HepG2 (cell line): Measurements from ENCODE around the gene MAVS. TPM values are rescaled to one million over a fixed set of nuclear protein-coding genes. Genes with fewer than 3 reads are reported as not detected.
A peak's percentile ranks its signal among the peaks of the same experiment; 100 is the strongest.

Experiments
- BRCA1 ChIP-seq: sonication (generic); formaldehyde crosslinking; IDR thresholded peaks from 2 replicates; pipeline ENCODE4 v1.4.0; 2020; ENCODE audit warnings: missing genetic modification reagents
- EEA1 ChIP-seq: sonication (generic); formaldehyde crosslinking; IDR thresholded peaks from 2 replicates; pipeline ENCODE4 v1.5.1; 2020; ENCODE audit warnings: mild to moderate bottlenecking, missing genetic modification reagents, borderline replicate concordance
- ELF1 ChIP-seq: sonication (generic); formaldehyde crosslinking; IDR thresholded peaks from 2 replicates; pipeline ENCODE4 v1.4.0; 2020; ENCODE audit warnings: missing genetic modification reagents
- ELF4 ChIP-seq: sonication (generic); formaldehyde crosslinking; IDR thresholded peaks from 2 replicates; pipeline ENCODE4 v1.5.0; 2020; ENCODE audit warnings: missing genetic modification reagents, mild to moderate bottlenecking, moderate library complexity, borderline replicate concordance
- KLF12 ChIP-seq: sonication (generic); formaldehyde crosslinking; IDR thresholded peaks from 2 replicates; pipeline ENCODE4 v1.4.0; 2020; ENCODE audit warnings: missing genetic modification reagents, borderline replicate concordance
- NCOA5 ChIP-seq: sonication (generic); formaldehyde crosslinking; IDR thresholded peaks from 2 replicates; pipeline ENCODE4 v1.4.0; 2020; ENCODE audit warnings: missing genetic modification reagents
- TBX3 ChIP-seq: fragments of 450-650 bp; IDR thresholded peaks from 2 replicates; pipeline ENCODE4 v1.6.1; 2017; ENCODE audit warnings: antibody characterized with exemption, mild to moderate bottlenecking, inconsistent platforms, borderline replicate concordance
- THYN1 ChIP-seq: sonication (generic); formaldehyde crosslinking; IDR thresholded peaks from 2 replicates; pipeline ENCODE4 v1.8.1; 2023; ENCODE audit warnings: low read depth, mild to moderate bottlenecking, moderate library complexity, missing genetic modification reagents, borderline replicate concordance
- ZNF34 ChIP-seq: sonication (generic); formaldehyde crosslinking; IDR thresholded peaks from 2 replicates; pipeline ENCODE4 v1.4.0; 2020; ENCODE audit warnings: mild to moderate bottlenecking, missing genetic modification reagents, borderline replicate concordance
- ZNF503 ChIP-seq: sonication (generic); formaldehyde crosslinking; IDR thresholded peaks from 2 replicates; pipeline ENCODE4 v1.4.0; 2020; ENCODE audit warnings: missing genetic modification reagents
- ZNF556 ChIP-seq: sonication (generic); formaldehyde crosslinking; IDR thresholded peaks from 2 replicates; pipeline ENCODE4 v1.4.0; 2020; ENCODE audit warnings: mild to moderate bottlenecking, missing genetic modification reagents, borderline replicate concordance
- polyA plus RNA-seq, 8 experiments: library from polyadenylated mRNA; depleted of rRNA in 3 of 8; stranded (reverse) in 7 of 8; unstranded in 1 of 8; fragments of >200 nt; fragmentation: Illumina TruSeq in 4 of 8; extraction: Trizol in 4 of 8; gene quantifications; 2 replicates each; pipeline versions ENCODE4 v1.2.1 to v1.2.3, GENCODE V29; 2011 to 2016; ENCODE audit warnings: low read depth in 4 of 8, missing spikeins in 1 of 8, mixed read lengths in 1 of 8; ENCODE audit not compliant: insufficient read depth in 1 of 8
- total RNA-seq, 5 experiments: library from RNA; depleted of rRNA; stranded (reverse); fragments of >200 nt; fragmentation: Illumina TruSeq; extraction: Trizol; gene quantifications; 2 replicates each; pipeline ENCODE4 v1.2.3, GENCODE V29; 2016; ENCODE audit warnings: low read depth in 1 of 5
- TF ChIP-seq, protein P1 (sequence below): sonication (generic); formaldehyde crosslinking; IDR thresholded peaks from 2 replicates; pipeline ENCODE4 v1.4.0; 2020; ENCODE audit warnings: mild to moderate bottlenecking, missing genetic modification reagents
- TF ChIP-seq, protein P2 (sequence below): sonication (generic); formaldehyde crosslinking; IDR thresholded peaks from 2 replicates; pipeline ENCODE4 v1.5.1; 2020; ENCODE audit warnings: mild to moderate bottlenecking, missing genetic modification reagents, moderate library complexity

MAVS gene
- total and polyA plus RNA-seq, 2 of the 13 experiments (the other 11 are each of a cell fraction or from before 2014, with no cell fraction given): 27.3 to 36.6 TPM

DNA sequence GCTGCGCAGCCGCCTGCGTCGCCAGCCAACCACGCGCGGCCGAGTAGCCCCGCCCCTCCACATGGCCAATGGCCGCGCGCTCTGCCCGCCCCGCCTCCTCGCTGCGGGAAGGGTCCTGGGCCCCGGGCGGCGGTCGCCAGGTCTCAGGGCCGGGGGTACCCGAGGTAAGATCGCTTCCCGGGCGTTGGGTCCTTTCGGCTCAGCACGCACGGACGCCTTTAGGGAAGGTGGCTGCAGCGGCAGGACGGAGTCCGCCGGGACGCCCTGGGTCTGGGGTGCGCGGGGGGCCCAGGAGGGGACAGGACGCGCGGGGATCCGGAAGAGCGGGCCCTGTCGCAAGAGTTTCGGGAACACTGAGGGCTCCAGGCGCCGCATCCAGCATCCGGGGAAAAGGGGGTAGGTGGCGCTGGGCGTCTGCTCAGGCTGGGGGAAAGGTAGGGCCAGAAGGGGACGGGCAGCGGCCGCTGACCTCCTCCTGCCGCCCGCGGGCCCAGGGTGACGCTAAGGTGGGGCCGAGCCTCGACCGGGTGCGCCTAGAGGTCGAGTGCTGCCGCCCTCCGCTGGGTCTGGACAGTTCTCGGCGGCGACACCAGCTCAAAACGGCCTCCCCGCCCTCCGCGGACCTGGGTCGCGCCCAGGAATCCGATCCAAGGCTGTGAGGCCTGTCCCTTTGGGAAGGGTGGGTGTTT, at the start of gene MAVS (continued):
- TF ChIP-seq, protein P1, sequence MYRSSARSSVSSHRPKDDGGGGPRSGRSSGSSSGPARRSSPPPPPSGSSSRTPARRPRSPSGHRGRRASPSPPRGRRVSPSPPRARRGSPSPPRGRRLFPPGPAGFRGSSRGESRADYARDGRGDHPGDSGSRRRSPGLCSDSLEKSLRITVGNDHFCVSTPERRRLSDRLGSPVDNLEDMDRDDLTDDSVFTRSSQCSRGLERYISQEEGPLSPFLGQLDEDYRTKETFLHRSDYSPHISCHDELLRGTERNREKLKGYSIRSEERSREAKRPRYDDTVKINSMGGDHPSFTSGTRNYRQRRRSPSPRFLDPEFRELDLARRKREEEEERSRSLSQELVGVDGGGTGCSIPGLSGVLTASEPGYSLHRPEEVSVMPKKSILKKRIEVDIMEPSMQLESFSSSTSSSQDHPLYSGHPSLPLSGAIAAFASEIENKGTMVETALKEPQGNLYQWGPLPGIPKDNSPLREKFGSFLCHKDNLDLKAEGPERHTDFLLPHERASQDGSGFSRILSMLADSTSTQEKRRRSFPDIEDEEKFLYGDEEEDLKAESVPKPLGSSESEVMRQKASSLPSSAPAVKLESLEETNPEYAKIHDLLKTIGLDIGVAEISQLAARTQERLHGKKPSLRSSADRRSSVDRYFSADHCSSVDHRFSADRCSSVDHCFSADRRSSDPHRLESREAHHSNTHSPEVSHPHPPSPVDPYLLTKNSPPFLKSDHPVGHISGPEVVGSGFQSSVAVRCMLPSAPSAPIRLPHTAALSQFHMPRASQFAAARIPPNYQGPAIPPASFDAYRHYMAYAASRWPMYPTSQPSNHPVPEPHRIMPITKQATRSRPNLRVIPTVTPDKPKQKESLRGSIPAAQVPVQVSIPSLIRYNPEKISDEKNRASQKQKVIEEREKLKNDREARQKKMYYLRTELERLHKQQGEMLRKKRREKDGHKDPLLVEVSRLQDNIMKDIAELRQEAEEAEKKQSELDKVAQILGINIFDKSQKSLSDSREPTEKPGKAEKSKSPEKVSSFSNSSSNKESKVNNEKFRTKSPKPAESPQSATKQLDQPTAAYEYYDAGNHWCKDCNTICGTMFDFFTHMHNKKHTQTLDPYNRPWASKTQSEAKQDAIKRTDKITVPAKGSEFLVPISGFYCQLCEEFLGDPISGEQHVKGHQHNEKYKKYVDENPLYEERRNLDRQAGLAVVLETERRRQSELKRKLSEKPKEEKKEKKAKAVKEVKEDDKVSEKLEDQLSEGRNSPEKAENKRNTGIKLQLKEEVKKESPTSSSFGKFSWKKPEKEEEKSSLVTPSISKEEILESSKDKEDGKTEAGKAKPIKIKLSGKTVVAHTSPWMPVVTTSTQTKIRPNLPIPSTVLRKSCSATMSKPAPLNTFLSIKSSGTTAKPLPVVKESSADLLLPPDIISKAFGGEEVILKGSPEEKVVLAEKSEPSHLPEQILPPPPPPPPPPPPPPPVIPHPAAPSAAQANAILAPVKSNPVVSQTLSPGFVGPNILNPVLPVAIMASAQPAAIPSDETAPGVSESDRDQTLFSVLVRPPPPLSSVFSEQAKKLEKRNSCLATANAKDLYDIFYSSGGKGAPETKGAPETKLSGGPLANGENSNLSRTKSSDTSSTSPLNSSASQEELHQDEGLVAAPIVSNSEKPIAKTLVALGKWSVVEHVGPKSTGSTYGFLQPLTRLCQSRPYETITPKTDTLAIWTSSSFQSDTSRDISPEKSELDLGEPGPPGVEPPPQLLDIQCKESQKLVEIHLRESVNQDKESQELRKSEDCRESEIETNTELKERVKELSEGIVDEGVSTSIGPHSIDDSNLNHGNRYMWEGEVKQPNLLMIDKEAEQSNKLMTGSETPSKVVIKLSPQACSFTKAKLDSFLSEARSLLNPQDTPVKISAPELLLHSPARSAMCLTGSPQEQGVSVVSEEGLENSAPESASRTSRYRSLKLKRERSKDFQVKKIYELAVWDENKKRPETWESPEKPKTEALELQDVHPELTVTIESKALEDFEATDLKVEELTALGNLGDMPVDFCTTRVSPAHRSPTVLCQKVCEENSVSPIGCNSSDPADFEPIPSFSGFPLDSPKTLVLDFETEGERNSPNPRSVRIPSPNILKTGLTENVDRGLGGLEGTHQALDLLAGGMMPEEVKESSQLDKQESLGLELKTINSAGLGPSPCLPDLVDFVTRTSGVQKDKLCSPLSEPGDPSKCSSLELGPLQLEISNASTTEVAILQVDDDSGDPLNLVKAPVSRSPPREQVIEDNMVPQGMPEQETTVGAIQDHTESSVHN (CRISPR knock-in tag): peak; percentile 8; the same call in 1 of the 2 replicates
- TF ChIP-seq ELF4 (CRISPR knock-in tag) (peak; percentile 88; the same call in 1 of the 2 replicates), KLF12 (CRISPR knock-in tag) (no peak; the same call in none of the 2 replicates), BRCA1 (CRISPR knock-in tag) (0 out of 2 replicates have a peak, but pooled peaks have one; percentile 14), ZNF34 (peak; percentile 30; the same call in 1 of the 2 replicates), ZNF556 (0 out of 2 replicates have a peak, but pooled peaks have one; percentile 25), ZNF503 (CRISPR knock-in tag) (peak; percentile 83), THYN1 (CRISPR knock-in tag) (0 out of 2 replicates have a peak, but pooled peaks have one; percentile 57), ELF1 (CRISPR knock-in tag) (peak; percentile 68), EEA1 (CRISPR knock-in tag) (peak; percentile 99), TBX3 (0 out of 2 replicates have a peak, but pooled peaks have one; percentile 31), NCOA5 (CRISPR knock-in tag) (0 out of 2 replicates have a peak, but pooled peaks have one; percentile 37)
- TF ChIP-seq, protein P2, sequence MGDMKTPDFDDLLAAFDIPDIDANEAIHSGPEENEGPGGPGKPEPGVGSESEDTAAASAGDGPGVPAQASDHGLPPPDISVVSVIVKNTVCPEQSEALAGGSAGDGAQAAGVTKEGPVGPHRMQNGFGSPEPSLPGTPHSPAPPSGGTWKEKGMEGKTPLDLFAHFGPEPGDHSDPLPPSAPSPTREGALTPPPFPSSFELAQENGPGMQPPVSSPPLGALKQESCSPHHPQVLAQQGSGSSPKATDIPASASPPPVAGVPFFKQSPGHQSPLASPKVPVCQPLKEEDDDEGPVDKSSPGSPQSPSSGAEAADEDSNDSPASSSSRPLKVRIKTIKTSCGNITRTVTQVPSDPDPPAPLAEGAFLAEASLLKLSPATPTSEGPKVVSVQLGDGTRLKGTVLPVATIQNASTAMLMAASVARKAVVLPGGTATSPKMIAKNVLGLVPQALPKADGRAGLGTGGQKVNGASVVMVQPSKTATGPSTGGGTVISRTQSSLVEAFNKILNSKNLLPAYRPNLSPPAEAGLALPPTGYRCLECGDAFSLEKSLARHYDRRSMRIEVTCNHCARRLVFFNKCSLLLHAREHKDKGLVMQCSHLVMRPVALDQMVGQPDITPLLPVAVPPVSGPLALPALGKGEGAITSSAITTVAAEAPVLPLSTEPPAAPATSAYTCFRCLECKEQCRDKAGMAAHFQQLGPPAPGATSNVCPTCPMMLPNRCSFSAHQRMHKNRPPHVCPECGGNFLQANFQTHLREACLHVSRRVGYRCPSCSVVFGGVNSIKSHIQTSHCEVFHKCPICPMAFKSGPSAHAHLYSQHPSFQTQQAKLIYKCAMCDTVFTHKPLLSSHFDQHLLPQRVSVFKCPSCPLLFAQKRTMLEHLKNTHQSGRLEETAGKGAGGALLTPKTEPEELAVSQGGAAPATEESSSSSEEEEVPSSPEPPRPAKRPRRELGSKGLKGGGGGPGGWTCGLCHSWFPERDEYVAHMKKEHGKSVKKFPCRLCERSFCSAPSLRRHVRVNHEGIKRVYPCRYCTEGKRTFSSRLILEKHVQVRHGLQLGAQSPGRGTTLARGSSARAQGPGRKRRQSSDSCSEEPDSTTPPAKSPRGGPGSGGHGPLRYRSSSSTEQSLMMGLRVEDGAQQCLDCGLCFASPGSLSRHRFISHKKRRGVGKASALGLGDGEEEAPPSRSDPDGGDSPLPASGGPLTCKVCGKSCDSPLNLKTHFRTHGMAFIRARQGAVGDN: peak; percentile 91
